Measurements from ENCODE around the gene ANKS6. TPM values are rescaled to one million over a fixed set of nuclear protein-coding genes. Genes with fewer than 3 reads are reported as not detected.

Gene ANKS6
- total and polyA plus RNA-seq, 9 of the 15 experiments (the other 6 are each of a cell fraction or from before 2014, with no cell fraction given): 9.9 to 74.5 (median 36.9) TPM

DNA sequence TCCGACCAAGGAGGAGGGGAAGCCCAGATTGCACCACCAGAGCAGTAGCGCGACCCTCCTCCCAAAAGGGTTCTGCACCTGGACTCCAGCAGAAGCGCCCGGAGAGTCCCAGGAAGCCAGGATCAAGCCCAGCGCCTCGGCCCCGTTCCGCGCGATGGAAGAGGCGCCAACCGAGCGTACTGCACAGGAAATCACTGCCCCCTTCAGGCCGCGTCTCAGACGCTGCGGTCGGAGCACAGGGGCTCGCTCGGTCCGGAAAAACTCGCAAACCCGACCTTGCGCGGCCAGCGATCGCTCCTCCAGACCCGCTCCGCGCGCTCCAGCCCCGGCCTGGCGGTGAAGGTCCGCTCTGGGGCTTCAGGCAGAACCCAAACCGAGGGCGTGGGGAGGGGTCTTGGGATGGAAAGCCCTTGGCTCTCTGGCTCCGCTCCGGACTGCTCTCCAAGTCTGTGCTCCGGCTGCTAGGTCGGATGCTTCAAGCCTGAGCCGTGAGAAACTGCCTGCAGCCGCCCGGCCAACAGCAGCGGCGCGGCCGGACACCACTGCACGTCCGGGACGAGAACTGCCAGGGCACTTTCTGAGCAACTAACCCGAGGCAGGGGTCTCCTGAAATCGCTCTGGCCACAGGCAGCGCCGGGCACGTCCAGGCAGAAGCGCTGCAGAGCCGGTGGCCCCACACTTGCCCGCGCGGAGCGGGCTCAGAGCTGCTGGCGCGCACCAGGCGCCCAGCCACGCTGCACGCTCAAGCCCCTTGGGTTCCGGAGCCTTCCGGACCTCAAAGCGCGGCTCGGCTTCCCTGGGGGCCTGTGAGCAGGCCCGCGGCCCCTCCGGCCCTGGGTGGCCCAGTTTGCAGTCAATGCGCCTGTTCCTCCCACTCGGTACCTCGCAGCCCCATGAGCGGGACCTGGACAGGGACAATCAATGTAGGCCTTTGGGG, 88.9 kb downstream of the ANKS6 start (continued):
- no peak for TF ChIP-seq HDAC1 (IDR thresholded peaks at IDR 0.05)
- TF ChIP-seq, protein P1, sequence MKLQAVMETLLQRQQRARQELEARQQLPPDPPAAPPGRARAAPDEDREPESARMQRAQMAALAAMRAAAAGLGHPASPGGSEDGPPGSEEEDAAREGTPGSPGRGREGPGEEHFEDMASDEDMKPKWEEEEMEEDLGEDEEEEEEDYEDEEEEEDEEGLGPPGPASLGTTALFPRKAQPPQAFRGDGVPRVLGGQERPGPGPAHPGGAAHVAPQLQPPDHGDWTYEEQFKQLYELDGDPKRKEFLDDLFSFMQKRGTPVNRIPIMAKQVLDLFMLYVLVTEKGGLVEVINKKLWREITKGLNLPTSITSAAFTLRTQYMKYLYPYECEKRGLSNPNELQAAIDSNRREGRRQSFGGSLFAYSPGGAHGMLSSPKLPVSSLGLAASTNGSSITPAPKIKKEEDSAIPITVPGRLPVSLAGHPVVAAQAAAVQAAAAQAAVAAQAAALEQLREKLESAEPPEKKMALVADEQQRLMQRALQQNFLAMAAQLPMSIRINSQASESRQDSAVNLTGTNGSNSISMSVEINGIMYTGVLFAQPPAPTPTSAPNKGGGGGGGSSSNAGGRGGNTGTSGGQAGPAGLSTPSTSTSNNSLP (IDR thresholded peaks at IDR 0.05; ENCODE audit: borderline replicate concordance, low read depth, low read length): no peak
- no peak for TF ChIP-seq JUNB (CRISPR knock-in tag; conservative IDR thresholded peaks at IDR 0.05)
- TF ChIP-seq ZNF274 (IDR thresholded peaks at IDR 0.05; ENCODE audit: borderline replicate concordance, low read depth, low read length): no peak
- TF ChIP-seq, protein P2, sequence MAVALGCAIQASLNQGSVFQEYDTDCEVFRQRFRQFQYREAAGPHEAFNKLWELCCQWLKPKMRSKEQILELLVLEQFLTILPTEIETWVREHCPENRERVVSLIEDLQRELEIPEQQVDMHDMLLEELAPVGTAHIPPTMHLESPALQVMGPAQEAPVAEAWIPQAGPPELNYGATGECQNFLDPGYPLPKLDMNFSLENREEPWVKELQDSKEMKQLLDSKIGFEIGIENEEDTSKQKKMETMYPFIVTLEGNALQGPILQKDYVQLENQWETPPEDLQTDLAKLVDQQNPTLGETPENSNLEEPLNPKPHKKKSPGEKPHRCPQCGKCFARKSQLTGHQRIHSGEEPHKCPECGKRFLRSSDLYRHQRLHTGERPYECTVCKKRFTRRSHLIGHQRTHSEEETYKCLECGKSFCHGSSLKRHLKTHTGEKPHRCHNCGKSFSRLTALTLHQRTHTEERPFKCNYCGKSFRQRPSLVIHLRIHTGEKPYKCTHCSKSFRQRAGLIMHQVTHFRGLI (CRISPR knock-in tag; IDR thresholded peaks at IDR 0.05): no peak
- no peak for TF ChIP-seq TCF7L2 (IDR thresholded peaks at IDR 0.05; ENCODE audit: low read depth, low read length)
- TF ChIP-seq, protein P3, sequence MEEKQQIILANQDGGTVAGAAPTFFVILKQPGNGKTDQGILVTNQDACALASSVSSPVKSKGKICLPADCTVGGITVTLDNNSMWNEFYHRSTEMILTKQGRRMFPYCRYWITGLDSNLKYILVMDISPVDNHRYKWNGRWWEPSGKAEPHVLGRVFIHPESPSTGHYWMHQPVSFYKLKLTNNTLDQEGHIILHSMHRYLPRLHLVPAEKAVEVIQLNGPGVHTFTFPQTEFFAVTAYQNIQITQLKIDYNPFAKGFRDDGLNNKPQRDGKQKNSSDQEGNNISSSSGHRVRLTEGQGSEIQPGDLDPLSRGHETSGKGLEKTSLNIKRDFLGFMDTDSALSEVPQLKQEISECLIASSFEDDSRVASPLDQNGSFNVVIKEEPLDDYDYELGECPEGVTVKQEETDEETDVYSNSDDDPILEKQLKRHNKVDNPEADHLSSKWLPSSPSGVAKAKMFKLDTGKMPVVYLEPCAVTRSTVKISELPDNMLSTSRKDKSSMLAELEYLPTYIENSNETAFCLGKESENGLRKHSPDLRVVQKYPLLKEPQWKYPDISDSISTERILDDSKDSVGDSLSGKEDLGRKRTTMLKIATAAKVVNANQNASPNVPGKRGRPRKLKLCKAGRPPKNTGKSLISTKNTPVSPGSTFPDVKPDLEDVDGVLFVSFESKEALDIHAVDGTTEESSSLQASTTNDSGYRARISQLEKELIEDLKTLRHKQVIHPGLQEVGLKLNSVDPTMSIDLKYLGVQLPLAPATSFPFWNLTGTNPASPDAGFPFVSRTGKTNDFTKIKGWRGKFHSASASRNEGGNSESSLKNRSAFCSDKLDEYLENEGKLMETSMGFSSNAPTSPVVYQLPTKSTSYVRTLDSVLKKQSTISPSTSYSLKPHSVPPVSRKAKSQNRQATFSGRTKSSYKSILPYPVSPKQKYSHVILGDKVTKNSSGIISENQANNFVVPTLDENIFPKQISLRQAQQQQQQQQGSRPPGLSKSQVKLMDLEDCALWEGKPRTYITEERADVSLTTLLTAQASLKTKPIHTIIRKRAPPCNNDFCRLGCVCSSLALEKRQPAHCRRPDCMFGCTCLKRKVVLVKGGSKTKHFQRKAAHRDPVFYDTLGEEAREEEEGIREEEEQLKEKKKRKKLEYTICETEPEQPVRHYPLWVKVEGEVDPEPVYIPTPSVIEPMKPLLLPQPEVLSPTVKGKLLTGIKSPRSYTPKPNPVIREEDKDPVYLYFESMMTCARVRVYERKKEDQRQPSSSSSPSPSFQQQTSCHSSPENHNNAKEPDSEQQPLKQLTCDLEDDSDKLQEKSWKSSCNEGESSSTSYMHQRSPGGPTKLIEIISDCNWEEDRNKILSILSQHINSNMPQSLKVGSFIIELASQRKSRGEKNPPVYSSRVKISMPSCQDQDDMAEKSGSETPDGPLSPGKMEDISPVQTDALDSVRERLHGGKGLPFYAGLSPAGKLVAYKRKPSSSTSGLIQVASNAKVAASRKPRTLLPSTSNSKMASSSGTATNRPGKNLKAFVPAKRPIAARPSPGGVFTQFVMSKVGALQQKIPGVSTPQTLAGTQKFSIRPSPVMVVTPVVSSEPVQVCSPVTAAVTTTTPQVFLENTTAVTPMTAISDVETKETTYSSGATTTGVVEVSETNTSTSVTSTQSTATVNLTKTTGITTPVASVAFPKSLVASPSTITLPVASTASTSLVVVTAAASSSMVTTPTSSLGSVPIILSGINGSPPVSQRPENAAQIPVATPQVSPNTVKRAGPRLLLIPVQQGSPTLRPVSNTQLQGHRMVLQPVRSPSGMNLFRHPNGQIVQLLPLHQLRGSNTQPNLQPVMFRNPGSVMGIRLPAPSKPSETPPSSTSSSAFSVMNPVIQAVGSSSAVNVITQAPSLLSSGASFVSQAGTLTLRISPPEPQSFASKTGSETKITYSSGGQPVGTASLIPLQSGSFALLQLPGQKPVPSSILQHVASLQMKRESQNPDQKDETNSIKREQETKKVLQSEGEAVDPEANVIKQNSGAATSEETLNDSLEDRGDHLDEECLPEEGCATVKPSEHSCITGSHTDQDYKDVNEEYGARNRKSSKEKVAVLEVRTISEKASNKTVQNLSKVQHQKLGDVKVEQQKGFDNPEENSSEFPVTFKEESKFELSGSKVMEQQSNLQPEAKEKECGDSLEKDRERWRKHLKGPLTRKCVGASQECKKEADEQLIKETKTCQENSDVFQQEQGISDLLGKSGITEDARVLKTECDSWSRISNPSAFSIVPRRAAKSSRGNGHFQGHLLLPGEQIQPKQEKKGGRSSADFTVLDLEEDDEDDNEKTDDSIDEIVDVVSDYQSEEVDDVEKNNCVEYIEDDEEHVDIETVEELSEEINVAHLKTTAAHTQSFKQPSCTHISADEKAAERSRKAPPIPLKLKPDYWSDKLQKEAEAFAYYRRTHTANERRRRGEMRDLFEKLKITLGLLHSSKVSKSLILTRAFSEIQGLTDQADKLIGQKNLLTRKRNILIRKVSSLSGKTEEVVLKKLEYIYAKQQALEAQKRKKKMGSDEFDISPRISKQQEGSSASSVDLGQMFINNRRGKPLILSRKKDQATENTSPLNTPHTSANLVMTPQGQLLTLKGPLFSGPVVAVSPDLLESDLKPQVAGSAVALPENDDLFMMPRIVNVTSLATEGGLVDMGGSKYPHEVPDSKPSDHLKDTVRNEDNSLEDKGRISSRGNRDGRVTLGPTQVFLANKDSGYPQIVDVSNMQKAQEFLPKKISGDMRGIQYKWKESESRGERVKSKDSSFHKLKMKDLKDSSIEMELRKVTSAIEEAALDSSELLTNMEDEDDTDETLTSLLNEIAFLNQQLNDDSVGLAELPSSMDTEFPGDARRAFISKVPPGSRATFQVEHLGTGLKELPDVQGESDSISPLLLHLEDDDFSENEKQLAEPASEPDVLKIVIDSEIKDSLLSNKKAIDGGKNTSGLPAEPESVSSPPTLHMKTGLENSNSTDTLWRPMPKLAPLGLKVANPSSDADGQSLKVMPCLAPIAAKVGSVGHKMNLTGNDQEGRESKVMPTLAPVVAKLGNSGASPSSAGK (IDR thresholded peaks at IDR 0.05): peak; percentile 26; the same call in 1 of the 2 replicates
- TF ChIP-seq RAD21 (CRISPR knock-in tag; conservative IDR thresholded peaks at IDR 0.05 in 1 of 2, IDR thresholded peaks at IDR 0.05 in 1 of 2): peak; percentile 64 to 84
- TF ChIP-seq CREM (IDR thresholded peaks at IDR 0.05; ENCODE audit: low read depth): 0 out of 2 replicates have a peak, but pooled peaks have one; percentile 19
- peak; percentile 75; the same call in 1 of the 2 replicates for TF ChIP-seq STAG1 (CRISPR knock-in tag; IDR thresholded peaks at IDR 0.05; ENCODE audit: borderline replicate concordance)

Data from K562 (cell line).